Ovary (tissue), 9 donors: ENCODE data around the gene GSG1L. TPM values are rescaled to one million over a fixed set of nuclear protein-coding genes. Genes with fewer than 3 reads are reported as not detected.

Experiments used
- DNase-seq, 5 donors: peaks; one replicate each; pipeline ENCODE4 v3.0.0-alpha.2; 2019 to 2020
- H3K27ac ChIP-seq, 2 donors: fragments of 200-600 bp; one replicate each; pipeline versions ENCODE4 v1.5.1 to v1.8.0; 2019 to 2022
- H3K27me3 ChIP-seq: fragments of 200-600 bp; one replicate; pipeline ENCODE4 v1.8.0; 2022
- H3K36me3 ChIP-seq: fragments of 200-600 bp; sonication (generic); one replicate; pipeline ENCODE4 v1.5.1; 2019
- H3K4me1 ChIP-seq: one replicate; pipeline ENCODE4 v1.8.1; 2013; ENCODE audit warnings: mild to moderate bottlenecking, moderate library complexity; ENCODE audit not compliant: insufficient read depth
- H3K4me3 ChIP-seq: fragments of 200-600 bp; sonication (generic); one replicate; pipeline ENCODE4 v1.5.1; 2017
- H3K9me3 ChIP-seq, 2 donors: fragments of 200-600 bp in 1 of 2; sonication (generic) in 1 of 2; one replicate each; pipeline versions ENCODE4 v1.5.1 to v1.8.1; 2013 to 2019; ENCODE audit warnings: mild to moderate bottlenecking in 1 of 2, moderate library complexity in 1 of 2
- CTCF ChIP-seq, 3 donors: fragments of 450-650 bp in 2 of 3; fragments of 200-600 bp in 1 of 3; IDR thresholded peaks; one replicate each; pipeline versions ENCODE4 v1.5.1 to v1.8.0; 2016 to 2022; ENCODE audit warnings: antibody characterized with exemption in 3 of 3, mild to moderate bottlenecking in 1 of 3
- EP300 ChIP-seq: sonication (generic); formaldehyde crosslinking; IDR thresholded peaks from one replicate; pipeline ENCODE4 v1.6.1; 2017; ENCODE audit warnings: antibody characterized with exemption
- POLR2A ChIP-seq: fragments of 450-650 bp; IDR thresholded peaks from one replicate; pipeline ENCODE4 v1.6.1; 2017; ENCODE audit warnings: antibody characterized with exemption, mild to moderate bottlenecking, moderate library complexity
- WGBS, 3 donors: extraction: QIAGEN DNeasy Blood & Tissue Kit in 1 of 3; methylation state at CpG; one replicate each; pipeline versions ENCODE4 v1.1.5 to v1.1.7; 2013 to 2017; 5-methylcytosine and 5-hydroxymethylcytosine counted together
- intact Hi-C, 4 donors: fragments of 100-400 bp; cut with DNase I; formaldehyde crosslinking; loops; one replicate each; pipeline versions ENCODE4 v1.11.0 to v1.15.1; 2022 to 2023
- polyA plus RNA-seq, 2 donors: library from polyadenylated mRNA; stranded (reverse); fragments of 200-250 nt in 1 of 2; fragments of 350-450 nt in 1 of 2; fragmentation: Illumina TruSeq in 1 of 2; extraction: RNeasy Lipid Tissue Mini Kit (QIAGEN cat#74804) in 1 of 2; gene quantifications; one replicate each; pipeline ENCODE4 v1.2.3, GENCODE V29; 2013 to 2014
- total RNA-seq, 7 donors: library from RNA; depleted of rRNA in 2 of 7; stranded (reverse); fragments of >200 nt in 2 of 7; fragmentation: NEBNext Ultra II Directional in 3 of 7; extraction: Animal tissue kit (Norgen Biotek cat#: 25700) in 3 of 7; gene quantifications; one replicate each; pipeline versions ENCODE4 v1.1.0 to v1.2.4, GENCODE V29; 2016 to 2023
- donor health status: DM: no; HTN: no; CAD: no; lungs with moderate emphysema.
- donor health status: DM: no; HTN: no; CAD: no.
- donor health status: Bipolar disorder and iron deficiency.
- donor health status: DM: yes; HTN: yes; CAD: no.
- donor health status: DM: no; HTN: no; CAD: no.
- donor health status: DM: yes; HTN: yes; CAD: no.

The GSG1L gene
- total and polyA plus RNA-seq, 9 donors = 0.30 to 1.1 (median 0.46) TPM; not detected in 4

- Histone ChIP-seq H3K27ac (no peak overlapping the region), H3K4me1 (peaks cover 1% of the 10 kb centered on the region), H3K27me3 (no peaks in the 10 kb centered on the region), H3K36me3 (no peaks in the 10 kb centered on the region), H3K4me3 (no peak overlapping the region), H3K9me3 (no peaks in the 10 kb centered on the region)
- 87 to 94% (median 88%) methylated on average over 13 of the region's 13 CpGs for WGBS, 3 donors
- intact Hi-C loops = loop anchor here in 1 of 4 donors (10.0 kb wide), 1 partner anchor 63 kb away; no protein-coding TSS in a partner anchor
- no peak for DNase-seq
- TF ChIP-seq CTCF (IDR thresholded peaks at IDR 0.05) = no peak
Measured at GRCh38 chr16:27777527-27777926, 286.0 kb downstream of the GSG1L start.

- no peak for DNase-seq
- H3K4me1 ChIP-seq = peaks cover 1% of the 10 kb centered on the region
- no peaks in the 10 kb centered on the region for H3K27me3 ChIP-seq
- no peak overlapping the region for H3K27ac ChIP-seq
- H3K4me3 ChIP-seq = no peak overlapping the region
- WGBS, 3 donors = 83 to 86% (median 85%) methylated on average over 26 of the region's 26 CpGs
- intact Hi-C loops = loop anchor here in 1 of 4 donors (10.0 kb wide), 1 partner anchor 62 kb away; no protein-coding TSS in a partner anchor
- no peaks in the 10 kb centered on the region for H3K36me3 ChIP-seq
- no peaks in the 10 kb centered on the region for H3K9me3 ChIP-seq
- no peak for TF ChIP-seq EP300
- no peak for TF ChIP-seq CTCF (IDR thresholded peaks at IDR 0.05)
- no peak for TF ChIP-seq POLR2A
Measured at GRCh38 chr16:27776556-27777225, 286.8 kb downstream of the GSG1L start.

GRCh38 chr16:27775254-27775653 is 288.3 kb downstream of the GSG1L start:
- no peak overlapping the region for H3K4me3 ChIP-seq
- no peak for DNase-seq
- no peaks in the 10 kb centered on the region for H3K9me3 ChIP-seq
- H3K27ac ChIP-seq = no peak overlapping the region
- H3K27me3 ChIP-seq = no peaks in the 10 kb centered on the region
- H3K4me1 ChIP-seq = peaks cover 1% of the 10 kb centered on the region
- no peaks in the 10 kb centered on the region for H3K36me3 ChIP-seq
- WGBS, 3 donors = 95 to 97% (median 96%) methylated on average over 8 of the region's 8 CpGs
- no peak for TF ChIP-seq EP300
- TF ChIP-seq POLR2A = no peak
- TF ChIP-seq CTCF (IDR thresholded peaks at IDR 0.05) = no peak
- intact Hi-C loops = loop anchor here in 1 of 4 donors (10.0 kb wide), 1 partner anchor 60 kb away; no protein-coding TSS in a partner anchor

GRCh38 chr16:27774779-27775178 is 288.7 kb downstream of the GSG1L start:
- TF ChIP-seq EP300 = no peak
- TF ChIP-seq POLR2A = no peak
- TF ChIP-seq CTCF (IDR thresholded peaks at IDR 0.05) = no peak
- H3K27ac ChIP-seq = no peak overlapping the region
- no peaks in the 10 kb centered on the region for H3K9me3 ChIP-seq
- intact Hi-C loops = loop anchor here in 1 of 4 donors (10.0 kb wide), 1 partner anchor 60 kb away; no protein-coding TSS in a partner anchor
- no peak overlapping the region for H3K4me3 ChIP-seq
- H3K27me3 ChIP-seq = no peaks in the 10 kb centered on the region
- no peak for DNase-seq
- WGBS, 3 donors = 88 to 91% (median 90%) methylated on average over 22 of the region's 22 CpGs
- H3K36me3 ChIP-seq = no peaks in the 10 kb centered on the region
- H3K4me1 ChIP-seq = no peaks in the 10 kb centered on the region
